Upper lobe of left lung (tissue), 6 donors: ENCODE results near the gene SCG5. TPM values are rescaled to one million over a fixed set of nuclear protein-coding genes. Genes with fewer than 3 reads are reported as not detected.

Source experiments
- ATAC-seq, 2 donors: fragments of 200-7000 bp; cut with Tn5 transposase; one replicate each; pipeline ENCODE4 v1.9.1; 2022; ENCODE audit warnings: mild to moderate bottlenecking in 2 of 2, moderate library complexity in 2 of 2; ENCODE audit not compliant: low FRiP score in 2 of 2
- DNase-seq, 2 donors: peaks; one replicate each; pipeline ENCODE4 v3.0.0-alpha.2; 2019 to 2020
- H3K27ac ChIP-seq, 4 donors: fragments of 200-600 bp; sonication (generic); one replicate each; pipeline ENCODE4 v1.5.1; 2016 to 2019
- H3K27me3 ChIP-seq, 4 donors: fragments of 200-600 bp; sonication (generic); one replicate each; pipeline ENCODE4 v1.5.1; 2017 to 2019
- H3K36me3 ChIP-seq, 4 donors: fragments of 200-600 bp; sonication (generic); one replicate each; pipeline ENCODE4 v1.5.1; 2016 to 2019
- H3K4me1 ChIP-seq, 4 donors: fragments of 200-600 bp; sonication (generic); one replicate each; pipeline ENCODE4 v1.5.1; 2018 to 2019
- H3K4me3 ChIP-seq, 4 donors: fragments of 200-600 bp; sonication (generic); one replicate each; pipeline ENCODE4 v1.5.1; 2017 to 2019; ENCODE audit warnings: mild to moderate bottlenecking in 2 of 4, moderate library complexity in 1 of 4
- H3K9me3 ChIP-seq, 4 donors: fragments of 200-600 bp; sonication (generic); one replicate each; pipeline ENCODE4 v1.5.1; 2018 to 2019
- CTCF ChIP-seq, 6 experiments: fragments of 450-650 bp in 4 of 6; fragments of 200-600 bp in 2 of 6; sonication (generic) in 2 of 6; IDR thresholded peaks; one replicate each; pipeline ENCODE4 v1.5.1; 2016 to 2019; ENCODE audit warnings: antibody characterized with exemption in 6 of 6
- EP300 ChIP-seq, 4 donors: sonication (generic); formaldehyde crosslinking; IDR thresholded peaks; one replicate each; pipeline ENCODE4 v1.5.1; 2017; ENCODE audit warnings: antibody characterized with exemption in 4 of 4, control low read depth in 2 of 4
- POLR2A ChIP-seq, 4 donors: fragments of 450-650 bp; IDR thresholded peaks; one replicate each; pipeline ENCODE4 v1.5.1; 2016 to 2017; ENCODE audit warnings: antibody characterized with exemption in 4 of 4, mild to moderate bottlenecking in 2 of 4
- POLR2AphosphoS5 ChIP-seq, 2 donors: sonication (generic); formaldehyde crosslinking; IDR thresholded peaks; one replicate each; pipeline ENCODE4 v1.5.1; 2017; ENCODE audit warnings: antibody characterized with exemption in 2 of 2
- WGBS, 2 donors: methylation state at CpG; one replicate each; pipeline ENCODE4 v1.1.5; 2017 to 2018; 5-methylcytosine and 5-hydroxymethylcytosine counted together
- total RNA-seq, 6 donors: library from RNA; depleted of rRNA in 4 of 6; stranded (reverse); fragments of >200 nt in 4 of 6; gene quantifications; one replicate each; pipeline versions ENCODE4 v1.1.0 to v1.2.1, GENCODE V29; 2016 to 2021
- donor health status: DM: no; HTN: no; CAD: no; lungs with moderate emphysema.
- donor health status: DM: no; HTN: yes; CAD: no; lungs with severe emphysema.

SCG5 gene
- total RNA-seq, 6 donors from 2014 or later, result 0.61 to 1.7 (median 0.97) TPM; not detected in 3

GRCh38 chr15:32718821-32719716 lies 77.6 kb downstream of the SCG5 start:
- 7 to 12% methylated on average over 20 to 37 of the region's 70 CpGs for WGBS, 2 donors
- Histone ChIP-seq H3K4me3 (peak overlapping the region in 3 of 4 donors; percentile 17 to 33 (median 32)), H3K27ac (no peak overlapping the region), H3K9me3 (no peaks in the 10 kb centered on the region), H3K36me3 (no peaks in the 10 kb centered on the region), H3K4me1 (peaks cover 20 to 31% (median 24%) of the 10 kb centered on the region in 4 donors), H3K27me3 (peaks cover 0 to 42% (median 20%) of the 10 kb centered on the region in 4 donors)
- peak in 1 of 2 donors; percentile 30 for ATAC-seq
- peak in 1 of 2 donors; percentile 87 for DNase-seq
- no peak for TF ChIP-seq POLR2A (IDR thresholded peaks at IDR 0.05)
- TF ChIP-seq CTCF (IDR thresholded peaks at IDR 0.05), result no peak
- TF ChIP-seq EP300 (IDR thresholded peaks at IDR 0.05), result no peak
- TF ChIP-seq POLR2AphosphoS5 (IDR thresholded peaks at IDR 0.05), result no peak

- no peak overlapping the region for H3K27ac ChIP-seq
- 82 to 86% methylated on average over 6 of the region's 6 CpGs for WGBS, 2 donors
- TF ChIP-seq EP300 (IDR thresholded peaks at IDR 0.05) (no peak), CTCF (IDR thresholded peaks at IDR 0.05) (no peak), POLR2AphosphoS5 (IDR thresholded peaks at IDR 0.05) (no peak), POLR2A (IDR thresholded peaks at IDR 0.05) (no peak)
- no peak for ATAC-seq
- H3K4me3 ChIP-seq, result no peak overlapping the region
- H3K4me1 ChIP-seq, result peaks cover 20 to 29% (median 24%) of the 10 kb centered on the region in 4 donors
- no peaks in the 10 kb centered on the region for H3K9me3 ChIP-seq
- peaks cover 0 to 31% (median 18%) of the 10 kb centered on the region in 4 donors for H3K27me3 ChIP-seq
- no peaks in the 10 kb centered on the region for H3K36me3 ChIP-seq
- DNase-seq, result no peak
These were observed 80.1 kb downstream of the SCG5 start for GRCh38 chr15:32721596-32721995.

DNA sequence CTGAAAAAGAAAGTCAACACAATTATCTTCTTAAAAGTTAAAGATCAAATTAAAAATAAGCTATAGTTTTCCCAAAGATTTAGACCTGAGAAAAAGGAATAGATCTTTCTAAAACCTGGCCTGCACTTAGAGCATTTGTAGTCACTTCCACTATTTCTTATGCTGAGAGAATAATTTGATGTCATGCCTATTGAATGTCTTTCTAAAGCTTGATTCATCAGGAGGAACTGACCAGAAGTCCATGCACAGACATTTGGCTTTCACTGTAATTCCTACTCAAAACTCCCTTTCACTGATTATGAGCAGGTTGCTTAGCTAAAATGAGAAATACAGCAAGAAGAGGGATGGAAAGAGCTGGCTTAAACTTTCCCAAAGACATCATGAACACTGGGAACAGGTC lies 80.6 kb downstream of the SCG5 start:
- Histone ChIP-seq H3K4me3 (no peak overlapping the region), H3K36me3 (no peaks in the 10 kb centered on the region), H3K9me3 (no peaks in the 10 kb centered on the region), H3K27me3 (peaks cover 0 to 27% (median 17%) of the 10 kb centered on the region in 4 donors), H3K4me1 (peaks cover 20 to 24% (median 22%) of the 10 kb centered on the region in 4 donors), H3K27ac (no peak overlapping the region)
- TF ChIP-seq CTCF (IDR thresholded peaks at IDR 0.05) (no peak), EP300 (IDR thresholded peaks at IDR 0.05) (no peak), POLR2A (IDR thresholded peaks at IDR 0.05) (no peak), POLR2AphosphoS5 (IDR thresholded peaks at IDR 0.05) (no peak)
- no peak for DNase-seq
- no peak for ATAC-seq

DNA sequence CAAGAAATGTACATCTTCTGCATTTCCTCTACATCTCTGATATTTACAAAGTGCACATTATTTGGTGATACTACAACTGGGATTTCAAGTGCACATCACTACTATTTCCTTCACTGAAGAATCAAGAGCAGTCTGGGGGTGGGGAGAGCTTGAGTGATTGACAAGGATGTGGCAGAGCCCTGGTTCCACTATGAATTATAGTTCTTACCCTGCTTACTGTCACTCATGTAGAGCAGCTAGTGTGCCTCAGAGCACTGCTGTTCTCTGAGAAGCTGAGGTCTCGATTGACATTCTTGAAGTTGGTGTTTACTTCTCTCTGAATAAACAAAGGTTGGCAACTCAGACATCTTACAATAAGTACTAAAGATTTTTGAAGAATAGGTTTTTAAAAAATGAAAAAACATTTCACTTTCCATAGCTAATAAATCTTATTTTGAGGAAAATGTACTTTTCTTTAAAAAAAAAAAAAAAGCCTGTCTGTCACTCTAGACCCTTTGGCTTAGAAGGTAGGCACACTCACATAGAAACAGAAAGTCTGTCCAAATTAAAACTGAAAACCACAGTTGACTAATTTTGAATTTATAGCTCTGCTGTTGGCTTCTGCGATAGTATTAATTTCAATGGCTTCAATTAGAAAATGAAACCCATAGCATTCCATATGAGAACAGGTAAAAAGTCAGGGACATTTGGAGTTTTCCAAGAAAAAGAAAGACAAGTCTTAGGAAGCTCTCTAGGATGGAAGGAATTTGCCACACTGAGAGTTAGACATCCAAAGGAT lies 81.8 kb downstream of the SCG5 start:
- no peak overlapping the region for H3K27ac ChIP-seq
- WGBS, 2 donors, result 60 to 68% methylated on average over 2 of the region's 2 CpGs
- DNase-seq (no peak), ATAC-seq (no peak)
- peaks cover 0 to 3% (median 1%) of the 10 kb centered on the region in 4 donors for H3K9me3 ChIP-seq
- TF ChIP-seq POLR2AphosphoS5 (IDR thresholded peaks at IDR 0.05) (no peak), EP300 (IDR thresholded peaks at IDR 0.05) (no peak), POLR2A (IDR thresholded peaks at IDR 0.05) (no peak), CTCF (IDR thresholded peaks at IDR 0.05) (no peak)
- H3K4me1 ChIP-seq, result peaks cover 9 to 12% (median 10%) of the 10 kb centered on the region in 4 donors
- no peak overlapping the region for H3K4me3 ChIP-seq
- H3K27me3 ChIP-seq, result peaks cover 0 to 15% (median 6%) of the 10 kb centered on the region in 4 donors
- H3K36me3 ChIP-seq, result no peaks in the 10 kb centered on the region
